Measurements from ENCODE around the gene CRISPLD2.

- TF ChIP-seq GATA3 (IDR thresholded peaks at IDR 0.05; ENCODE audit: low read depth, low read length) (no peak), GATA2 (IDR thresholded peaks at IDR 0.05; ENCODE audit: low read depth, low read length) (no peak)
Measured at GRCh38 chr16:84848986-84849634, 29.3 kb downstream of the CRISPLD2 start.
